ENCODE data around the gene TMEM163. TPM values are rescaled to one million over a fixed set of nuclear protein-coding genes. Genes with fewer than 3 reads are reported as not detected.

Gene TMEM163
- total RNA-seq, 2 donors from 2014 or later, result 0.24 TPM; not detected in 1

GRCh38 chr2:134703426-134703825 is 15.4 kb downstream of the TMEM163 start:
- Mint-ChIP-seq H3K36me3 (ENCODE audit: low read depth) (no peaks in the 10 kb centered on the region), H3K27me3 (ENCODE audit: insufficient read depth) (peaks cover 33% of the 10 kb centered on the region), H3K4me1 (peaks cover 9% of the 10 kb centered on the region), H3K9me3 (no peaks in the 10 kb centered on the region), H3K4me3 (no peak overlapping the region), H3K27ac (no peak overlapping the region)
- Histone ChIP-seq H3K27ac (ENCODE audit: low read depth, low read length) (no peak overlapping the region), H3K9me3 (ENCODE audit: control insufficient read depth, low read length) (no peaks in the 10 kb centered on the region), H3K4me3 (ENCODE audit: low read length) (no peak overlapping the region), H3K4me1 (ENCODE audit: control insufficient read depth, insufficient read depth, low read length) (no peaks in the 10 kb centered on the region), H3K9ac (ENCODE audit: extremely low read depth, low read length, poor library complexity, severe bottlenecking) (no peak overlapping the region), H3K36me3 (ENCODE audit: control insufficient read depth, insufficient read depth, low read length) (no peaks in the 10 kb centered on the region), H3K27me3 (ENCODE audit: control insufficient read depth, insufficient read depth, low read length, poor library complexity, severe bottlenecking) (no peaks in the 10 kb centered on the region)
- no peak for DNase-seq
- no peak for TF ChIP-seq CTCF (conservative IDR thresholded peaks at IDR 0.05)
- 100% methylated on average over 1 of the region's 1 CpG; no CpG with 5 or more reads in 1 of the 2 experiments for WGBS, 2 experiments (ENCODE audit: insufficient coverage in 1 of 2, insufficient read length in 1 of 2)

- H3K4me3 ChIP-seq (ENCODE audit: low read length), result no peak overlapping the region
- 86 to 89% methylated on average over 1 to 4 of the region's 5 CpGs for WGBS, 2 experiments (ENCODE audit: insufficient coverage in 1 of 2, insufficient read length in 1 of 2)
- Mint-ChIP-seq H3K27ac (no peak overlapping the region), H3K9me3 (no peaks in the 10 kb centered on the region), H3K4me3 (no peak overlapping the region), H3K4me1 (no peaks in the 10 kb centered on the region), H3K36me3 (ENCODE audit: low read depth) (no peaks in the 10 kb centered on the region), H3K27me3 (ENCODE audit: insufficient read depth) (peaks cover 11% of the 10 kb centered on the region)
- no peak for TF ChIP-seq CTCF (conservative IDR thresholded peaks at IDR 0.05)
- no peak for DNase-seq
- no peaks in the 10 kb centered on the region for H3K4me1 ChIP-seq (ENCODE audit: control insufficient read depth, insufficient read depth, low read length)
- no peaks in the 10 kb centered on the region for H3K9me3 ChIP-seq (ENCODE audit: control insufficient read depth, low read length)
- H3K9ac ChIP-seq (ENCODE audit: extremely low read depth, low read length, poor library complexity, severe bottlenecking), result no peak overlapping the region
- H3K27me3 ChIP-seq (ENCODE audit: control insufficient read depth, insufficient read depth, low read length, poor library complexity, severe bottlenecking), result no peaks in the 10 kb centered on the region
- no peaks in the 10 kb centered on the region for H3K36me3 ChIP-seq (ENCODE audit: control insufficient read depth, insufficient read depth, low read length)
- no peak overlapping the region for H3K27ac ChIP-seq (ENCODE audit: low read depth, low read length)
These were observed 18.1 kb downstream of the TMEM163 start for GRCh38 chr2:134700730-134701129.

- H3K9ac ChIP-seq (ENCODE audit: extremely low read depth, low read length, poor library complexity, severe bottlenecking), result no peak overlapping the region
- H3K27me3 ChIP-seq (ENCODE audit: control insufficient read depth, insufficient read depth, low read length, poor library complexity, severe bottlenecking), result no peaks in the 10 kb centered on the region
- Mint-ChIP-seq H3K36me3 (ENCODE audit: low read depth) (no peaks in the 10 kb centered on the region), H3K27me3 (ENCODE audit: insufficient read depth) (peaks cover 5% of the 10 kb centered on the region), H3K4me3 (no peak overlapping the region), H3K27ac (no peak overlapping the region), H3K9me3 (no peaks in the 10 kb centered on the region), H3K4me1 (no peaks in the 10 kb centered on the region)
- no peaks in the 10 kb centered on the region for H3K4me1 ChIP-seq (ENCODE audit: control insufficient read depth, insufficient read depth, low read length)
- H3K4me3 ChIP-seq (ENCODE audit: low read length), result no peak overlapping the region
- no peak for DNase-seq
- H3K9me3 ChIP-seq (ENCODE audit: control insufficient read depth, low read length), result no peaks in the 10 kb centered on the region
- H3K36me3 ChIP-seq (ENCODE audit: control insufficient read depth, insufficient read depth, low read length), result no peaks in the 10 kb centered on the region
- TF ChIP-seq CTCF (conservative IDR thresholded peaks at IDR 0.05), result no peak
- no peak overlapping the region for H3K27ac ChIP-seq (ENCODE audit: low read depth, low read length)
These were observed 24.4 kb downstream of the TMEM163 start for GRCh38 chr2:134694411-134694810.
